Fibroblast of mammary gland (primary cell): ENCODE results near the gene TLR9.
"Not testable (repeated sequence)": the region's sequence is repeated elsewhere in the genome, so short reads cannot be mapped to it uniquely, and the experiment has no call there.

Source experiments
- DNase-seq: peaks from one replicate; pipeline ENCODE4 v3.0.0-alpha.2; 2010; ENCODE audit warnings: low read depth
- H3K4me3 ChIP-seq: 2 replicates; pipeline ENCODE4 v1.5.1; 2011; ENCODE audit warnings: low read depth, mild to moderate bottlenecking, low read length, moderate library complexity; ENCODE audit not compliant: control insufficient read depth
- TF ChIP-seq, protein P1 (sequence below): conservative IDR thresholded peaks from 2 replicates; pipeline ENCODE4 v1.5.1; 2011; ENCODE audit warnings: low read depth, low read length, inconsistent platforms; ENCODE audit not compliant: control insufficient read depth, insufficient read depth

The TLR9 gene, protein sequence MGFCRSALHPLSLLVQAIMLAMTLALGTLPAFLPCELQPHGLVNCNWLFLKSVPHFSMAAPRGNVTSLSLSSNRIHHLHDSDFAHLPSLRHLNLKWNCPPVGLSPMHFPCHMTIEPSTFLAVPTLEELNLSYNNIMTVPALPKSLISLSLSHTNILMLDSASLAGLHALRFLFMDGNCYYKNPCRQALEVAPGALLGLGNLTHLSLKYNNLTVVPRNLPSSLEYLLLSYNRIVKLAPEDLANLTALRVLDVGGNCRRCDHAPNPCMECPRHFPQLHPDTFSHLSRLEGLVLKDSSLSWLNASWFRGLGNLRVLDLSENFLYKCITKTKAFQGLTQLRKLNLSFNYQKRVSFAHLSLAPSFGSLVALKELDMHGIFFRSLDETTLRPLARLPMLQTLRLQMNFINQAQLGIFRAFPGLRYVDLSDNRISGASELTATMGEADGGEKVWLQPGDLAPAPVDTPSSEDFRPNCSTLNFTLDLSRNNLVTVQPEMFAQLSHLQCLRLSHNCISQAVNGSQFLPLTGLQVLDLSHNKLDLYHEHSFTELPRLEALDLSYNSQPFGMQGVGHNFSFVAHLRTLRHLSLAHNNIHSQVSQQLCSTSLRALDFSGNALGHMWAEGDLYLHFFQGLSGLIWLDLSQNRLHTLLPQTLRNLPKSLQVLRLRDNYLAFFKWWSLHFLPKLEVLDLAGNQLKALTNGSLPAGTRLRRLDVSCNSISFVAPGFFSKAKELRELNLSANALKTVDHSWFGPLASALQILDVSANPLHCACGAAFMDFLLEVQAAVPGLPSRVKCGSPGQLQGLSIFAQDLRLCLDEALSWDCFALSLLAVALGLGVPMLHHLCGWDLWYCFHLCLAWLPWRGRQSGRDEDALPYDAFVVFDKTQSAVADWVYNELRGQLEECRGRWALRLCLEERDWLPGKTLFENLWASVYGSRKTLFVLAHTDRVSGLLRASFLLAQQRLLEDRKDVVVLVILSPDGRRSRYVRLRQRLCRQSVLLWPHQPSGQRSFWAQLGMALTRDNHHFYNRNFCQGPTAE

DNA sequence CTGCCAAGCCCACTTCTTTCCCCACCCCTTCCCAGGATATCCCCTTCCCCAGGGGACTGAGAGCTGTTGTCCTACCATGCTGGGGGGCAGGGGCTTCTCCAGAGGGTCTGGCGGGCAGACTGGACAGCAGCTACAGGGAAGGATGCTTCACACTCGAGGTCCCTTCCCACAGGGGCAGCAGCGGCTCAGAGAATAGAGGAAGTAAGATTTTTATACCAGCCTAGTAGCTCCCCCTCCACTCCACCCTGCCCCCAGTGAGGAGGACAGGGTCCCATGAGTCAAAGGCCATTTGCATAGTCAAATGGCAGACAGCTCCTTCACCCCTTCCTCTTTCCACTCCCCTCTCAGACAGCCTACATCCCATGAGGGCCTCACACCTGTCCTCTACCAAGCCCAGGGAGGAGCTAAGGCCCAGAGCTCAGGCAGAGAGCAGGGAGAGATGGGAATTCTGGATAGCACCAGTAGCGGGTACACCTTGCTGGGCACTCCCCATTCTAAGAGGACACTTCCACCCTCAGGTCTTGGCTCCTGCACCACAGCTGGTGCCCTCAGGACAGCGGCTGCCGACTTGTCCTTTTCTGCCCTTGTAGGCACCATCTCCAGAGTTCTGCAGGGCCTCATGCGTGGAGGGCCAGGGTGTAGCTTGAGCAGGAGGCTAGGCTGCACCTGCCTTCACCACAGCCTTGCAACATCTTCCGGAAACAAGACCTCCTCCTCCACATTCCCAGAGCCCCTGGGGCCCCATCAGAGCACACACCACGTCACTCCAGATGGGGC is at the start of gene TLR9:
TLR9 (minus strand) TSS at position 194 of the 777 bp plus-strand sequence; CDS start at position 78, 116 bp downstream.
- no peak for DNase-seq
- H3K4me3 ChIP-seq = no peak within 1 kb of the TSS
- TF ChIP-seq, protein P1, sequence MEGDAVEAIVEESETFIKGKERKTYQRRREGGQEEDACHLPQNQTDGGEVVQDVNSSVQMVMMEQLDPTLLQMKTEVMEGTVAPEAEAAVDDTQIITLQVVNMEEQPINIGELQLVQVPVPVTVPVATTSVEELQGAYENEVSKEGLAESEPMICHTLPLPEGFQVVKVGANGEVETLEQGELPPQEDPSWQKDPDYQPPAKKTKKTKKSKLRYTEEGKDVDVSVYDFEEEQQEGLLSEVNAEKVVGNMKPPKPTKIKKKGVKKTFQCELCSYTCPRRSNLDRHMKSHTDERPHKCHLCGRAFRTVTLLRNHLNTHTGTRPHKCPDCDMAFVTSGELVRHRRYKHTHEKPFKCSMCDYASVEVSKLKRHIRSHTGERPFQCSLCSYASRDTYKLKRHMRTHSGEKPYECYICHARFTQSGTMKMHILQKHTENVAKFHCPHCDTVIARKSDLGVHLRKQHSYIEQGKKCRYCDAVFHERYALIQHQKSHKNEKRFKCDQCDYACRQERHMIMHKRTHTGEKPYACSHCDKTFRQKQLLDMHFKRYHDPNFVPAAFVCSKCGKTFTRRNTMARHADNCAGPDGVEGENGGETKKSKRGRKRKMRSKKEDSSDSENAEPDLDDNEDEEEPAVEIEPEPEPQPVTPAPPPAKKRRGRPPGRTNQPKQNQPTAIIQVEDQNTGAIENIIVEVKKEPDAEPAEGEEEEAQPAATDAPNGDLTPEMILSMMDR = no peak

DNA sequence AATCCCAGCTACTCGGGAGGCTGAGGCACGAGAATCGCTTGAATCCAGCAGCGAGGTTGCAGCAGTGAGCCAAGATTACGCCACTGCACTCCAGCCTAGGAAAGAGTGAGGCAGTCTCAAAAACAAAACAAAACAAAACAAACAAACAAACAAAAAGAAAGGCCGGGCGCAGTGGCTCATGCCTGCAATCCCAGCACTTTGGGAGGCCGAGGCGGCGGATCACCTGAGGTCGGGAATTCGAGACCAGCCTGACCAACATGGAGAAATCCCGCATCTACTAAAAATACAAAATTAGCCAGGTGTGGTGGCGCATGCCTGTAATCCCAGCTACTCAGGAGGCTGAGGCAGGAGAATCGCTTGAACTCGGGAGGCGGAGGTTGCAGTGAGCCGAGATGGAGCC is 49.3 kb upstream of the TLR9 start:
- not testable (repeated sequence) for DNase-seq

DNA sequence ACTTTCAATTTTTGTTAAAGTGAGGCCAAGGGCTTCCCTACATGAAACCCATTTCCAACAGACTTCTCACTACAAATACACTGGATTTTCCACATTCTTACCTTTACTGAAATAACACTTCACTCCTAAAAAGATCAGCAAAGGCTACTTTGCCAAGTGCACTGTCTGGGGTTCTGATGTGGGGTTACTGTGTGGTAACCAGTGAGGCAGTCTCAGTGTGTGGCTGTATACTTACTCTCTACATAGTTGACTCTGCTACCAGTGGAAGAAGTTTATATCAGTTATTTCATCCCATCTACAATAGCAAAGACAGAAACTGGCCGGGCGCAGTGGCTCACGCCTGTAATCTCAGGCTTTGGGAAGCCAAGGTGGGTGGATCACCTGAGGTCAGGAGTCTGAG is 47.4 kb upstream of the TLR9 start:
- no peak for DNase-seq
- no peak overlapping the region for H3K4me3 ChIP-seq

More for the DNA sequence above, 49.3 kb upstream of the TLR9 start:
- not testable (repeated sequence) for H3K4me3 ChIP-seq

DNA sequence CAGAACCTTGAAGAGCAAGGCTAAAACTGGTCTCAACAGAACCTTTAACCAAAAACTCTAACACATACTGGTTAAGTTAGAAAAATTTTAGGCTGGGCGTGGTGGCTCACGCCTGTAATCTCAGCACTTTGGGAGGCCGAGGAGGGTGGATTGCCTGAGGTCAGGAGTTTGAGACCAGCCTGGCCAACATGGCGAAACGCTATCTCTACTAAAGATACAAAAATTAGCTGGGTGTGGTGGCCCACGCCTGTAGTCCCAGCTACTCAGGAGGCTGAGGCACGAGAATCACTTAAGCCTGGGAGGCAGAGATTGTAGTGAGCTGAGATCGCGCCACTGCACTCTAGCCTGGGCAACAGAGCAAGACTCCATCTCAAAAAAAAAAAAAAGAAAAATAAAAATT is 46.7 kb upstream of the TLR9 start:
- H3K4me3 ChIP-seq, DNase-seq: not testable (repeated sequence)

More for the DNA sequence above, 47.4 kb upstream of the TLR9 start:
- TF ChIP-seq, protein P1 = no peak

DNA sequence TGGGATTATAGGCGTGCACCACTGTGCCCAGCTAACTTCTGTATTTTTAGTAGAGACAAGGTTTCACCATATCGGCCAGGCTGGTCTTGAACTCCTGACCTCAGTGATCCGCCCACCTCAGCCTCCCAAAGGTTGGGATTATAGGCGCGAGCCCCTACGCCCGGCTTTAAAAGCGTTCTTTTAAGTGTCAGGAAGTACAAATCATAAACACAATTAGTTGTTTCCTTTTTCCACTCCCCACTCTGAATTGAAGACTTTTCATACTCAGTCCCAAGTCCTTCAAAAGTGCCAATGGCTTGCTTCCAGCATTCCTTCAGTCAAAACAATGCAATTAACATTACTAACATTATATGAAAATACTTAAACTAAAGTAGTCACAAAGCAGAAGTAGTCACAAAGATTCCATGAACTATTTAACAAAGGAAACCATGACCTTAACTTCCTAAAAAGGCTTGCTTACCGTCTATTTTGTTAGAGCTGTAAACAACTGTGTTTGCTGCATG is 44.9 kb upstream of the TLR9 start:
- TF ChIP-seq, protein P1 = no peak
- H3K4me3 ChIP-seq = no peak overlapping the region
- no peak for DNase-seq

DNA sequence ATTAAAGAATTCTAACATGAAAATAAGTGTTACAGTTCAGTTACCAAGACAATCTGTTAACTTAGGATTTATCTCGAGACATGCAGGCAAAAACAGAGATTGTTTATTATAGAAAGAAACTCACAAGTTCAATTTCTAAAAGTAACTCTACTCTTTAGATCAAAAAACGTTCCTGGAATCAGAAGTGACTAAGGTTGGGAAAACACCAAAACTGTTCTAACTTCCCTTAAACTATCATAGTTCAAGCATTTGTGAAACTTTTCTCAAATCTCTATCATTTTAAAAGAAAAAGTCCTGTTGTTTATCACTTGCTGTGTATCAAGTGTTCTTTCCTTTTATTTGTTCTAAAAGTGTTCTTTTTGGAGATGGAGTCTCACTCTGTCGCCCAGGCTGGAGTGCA is 44.3 kb upstream of the TLR9 start:
- TF ChIP-seq, protein P1 = no peak
- no peak overlapping the region for H3K4me3 ChIP-seq
- DNase-seq = no peak

DNA sequence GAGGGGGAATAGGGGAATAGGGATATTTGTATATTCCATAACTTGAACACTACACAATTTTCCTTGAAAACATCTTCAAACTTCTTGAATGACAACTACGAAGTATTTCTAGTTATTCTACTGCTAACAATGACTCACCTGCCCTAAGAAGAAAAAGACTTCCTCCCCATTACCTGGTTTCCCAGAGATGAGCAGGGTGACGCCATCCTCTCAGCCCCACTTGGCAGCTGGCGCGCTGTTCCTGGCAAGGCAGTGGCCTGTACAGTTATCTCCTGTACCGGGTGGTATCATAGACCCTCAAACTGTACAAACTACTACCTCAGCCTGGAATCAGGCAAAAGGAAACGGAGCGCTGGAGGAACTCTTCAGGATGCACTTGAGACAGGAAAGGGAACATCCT is 42.6 kb upstream of the TLR9 start:
- TF ChIP-seq, protein P1 = no peak
- no peak for DNase-seq
- H3K4me3 ChIP-seq = no peak overlapping the region
